ENCODE data around the gene FMNL2.

The FMNL2 gene

GRCh38 chr2:152539424-152539823 lies 204.4 kb downstream of the FMNL2 start:
- Histone ChIP-seq H3K4me3 (ENCODE audit: low read depth in 1 of 2, low read length in 1 of 2) (no peak overlapping the region), H3K4me1 (ENCODE audit: control insufficient read depth in 1 of 2, insufficient read depth in 1 of 2, low read depth in 1 of 2, low read length in 1 of 2) (peaks cover 4 to 7% of the 10 kb centered on the region in 2 experiments), H3K36me3 (no peaks in the 10 kb centered on the region), H3K27ac (no peak overlapping the region), H3K9me3 (no peaks in the 10 kb centered on the region), H3K27me3 (no peaks in the 10 kb centered on the region)
- no peak for TF ChIP-seq CTCF (IDR thresholded peaks at IDR 0.05)

- H3K9me3 ChIP-seq: no peaks in the 10 kb centered on the region
- H3K36me3 ChIP-seq: no peaks in the 10 kb centered on the region
- no peaks in the 10 kb centered on the region for H3K27me3 ChIP-seq
- no peak overlapping the region for H3K4me3 ChIP-seq (ENCODE audit: low read depth in 1 of 2, low read length in 1 of 2)
- H3K27ac ChIP-seq: no peak overlapping the region
- TF ChIP-seq CTCF (IDR thresholded peaks at IDR 0.05): no peak
- peaks cover 4 to 7% of the 10 kb centered on the region in 2 experiments for H3K4me1 ChIP-seq (ENCODE audit: control insufficient read depth in 1 of 2, insufficient read depth in 1 of 2, low read depth in 1 of 2, low read length in 1 of 2)
Measured at GRCh38 chr2:152541712-152542111, 206.7 kb downstream of the FMNL2 start.

GRCh38 chr2:152542337-152542994 lies 207.5 kb downstream of the FMNL2 start:
- TF ChIP-seq CTCF (IDR thresholded peaks at IDR 0.05): no peak
- no peak overlapping the region for H3K4me3 ChIP-seq (ENCODE audit: low read depth in 1 of 2, low read length in 1 of 2)
- H3K9me3 ChIP-seq: no peaks in the 10 kb centered on the region
- no peaks in the 10 kb centered on the region for H3K36me3 ChIP-seq
- H3K27me3 ChIP-seq: no peaks in the 10 kb centered on the region
- peaks cover 0 to 2% of the 10 kb centered on the region in 2 experiments for H3K4me1 ChIP-seq (ENCODE audit: control insufficient read depth in 1 of 2, insufficient read depth in 1 of 2, low read depth in 1 of 2, low read length in 1 of 2)
- H3K27ac ChIP-seq: no peak overlapping the region

GRCh38 chr2:152542995-152543481 lies 208.1 kb downstream of the FMNL2 start:
- TF ChIP-seq CTCF (IDR thresholded peaks at IDR 0.05): no peak
- Histone ChIP-seq H3K4me1 (ENCODE audit: control insufficient read depth in 1 of 2, insufficient read depth in 1 of 2, low read depth in 1 of 2, low read length in 1 of 2) (no peaks in the 10 kb centered on the region), H3K9me3 (no peaks in the 10 kb centered on the region), H3K36me3 (no peaks in the 10 kb centered on the region), H3K27me3 (no peaks in the 10 kb centered on the region), H3K27ac (no peak overlapping the region), H3K4me3 (ENCODE audit: low read depth in 1 of 2, low read length in 1 of 2) (no peak overlapping the region)

- Histone ChIP-seq H3K9me3 (no peaks in the 10 kb centered on the region), H3K4me3 (ENCODE audit: low read depth in 1 of 2, low read length in 1 of 2) (no peak overlapping the region), H3K36me3 (no peaks in the 10 kb centered on the region), H3K27ac (no peak overlapping the region), H3K4me1 (ENCODE audit: control insufficient read depth in 1 of 2, insufficient read depth in 1 of 2, low read depth in 1 of 2, low read length in 1 of 2) (no peaks in the 10 kb centered on the region), H3K27me3 (no peaks in the 10 kb centered on the region)
- TF ChIP-seq CTCF (IDR thresholded peaks at IDR 0.05): no peak
Measured at GRCh38 chr2:152543717-152544116, 208.7 kb downstream of the FMNL2 start.

Measured in neutrophil (primary cell).